ENCODE measurements around the gene ERC2.

DNA sequence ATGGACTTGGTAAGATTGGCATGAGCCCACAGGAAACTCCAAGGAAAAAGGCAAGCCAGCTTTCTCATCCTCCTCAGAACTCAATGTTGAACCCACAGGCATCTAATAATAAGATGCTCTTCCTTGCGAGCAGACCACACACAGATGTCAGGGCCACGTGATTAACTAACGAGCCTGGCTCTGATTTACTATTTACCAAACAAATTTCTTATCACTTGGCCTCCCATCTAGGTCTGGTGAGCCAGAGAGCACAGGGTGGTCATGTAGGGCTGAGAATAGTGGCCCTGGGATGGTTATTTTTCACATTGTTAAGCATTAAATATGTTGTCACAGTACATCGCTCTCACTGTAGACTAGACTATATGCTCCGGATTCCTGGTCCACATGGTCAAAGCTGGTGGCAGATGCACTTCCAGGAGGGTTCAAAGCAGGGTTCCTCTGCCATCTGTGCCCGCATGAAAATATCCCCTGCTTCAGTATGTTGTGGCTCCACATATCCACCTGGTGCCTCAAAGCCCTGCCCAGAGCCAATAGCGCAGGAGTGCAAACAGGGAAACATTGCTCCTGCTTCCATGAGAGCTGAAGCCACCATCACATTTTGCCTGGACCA lies 508.7 kb downstream of the ERC2 start:
- TF ChIP-seq EZH2 (IDR thresholded peaks at IDR 0.05; ENCODE audit: borderline replicate concordance, low read depth, low read length, poor library complexity, severe bottlenecking): no peak
- TF ChIP-seq, protein P1, sequence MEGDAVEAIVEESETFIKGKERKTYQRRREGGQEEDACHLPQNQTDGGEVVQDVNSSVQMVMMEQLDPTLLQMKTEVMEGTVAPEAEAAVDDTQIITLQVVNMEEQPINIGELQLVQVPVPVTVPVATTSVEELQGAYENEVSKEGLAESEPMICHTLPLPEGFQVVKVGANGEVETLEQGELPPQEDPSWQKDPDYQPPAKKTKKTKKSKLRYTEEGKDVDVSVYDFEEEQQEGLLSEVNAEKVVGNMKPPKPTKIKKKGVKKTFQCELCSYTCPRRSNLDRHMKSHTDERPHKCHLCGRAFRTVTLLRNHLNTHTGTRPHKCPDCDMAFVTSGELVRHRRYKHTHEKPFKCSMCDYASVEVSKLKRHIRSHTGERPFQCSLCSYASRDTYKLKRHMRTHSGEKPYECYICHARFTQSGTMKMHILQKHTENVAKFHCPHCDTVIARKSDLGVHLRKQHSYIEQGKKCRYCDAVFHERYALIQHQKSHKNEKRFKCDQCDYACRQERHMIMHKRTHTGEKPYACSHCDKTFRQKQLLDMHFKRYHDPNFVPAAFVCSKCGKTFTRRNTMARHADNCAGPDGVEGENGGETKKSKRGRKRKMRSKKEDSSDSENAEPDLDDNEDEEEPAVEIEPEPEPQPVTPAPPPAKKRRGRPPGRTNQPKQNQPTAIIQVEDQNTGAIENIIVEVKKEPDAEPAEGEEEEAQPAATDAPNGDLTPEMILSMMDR (conservative IDR thresholded peaks at IDR 0.05; ENCODE audit: low read depth, low read length): no peak

Data from A673 (cell line).